Spleen (tissue), 7 donors: ENCODE data around the gene TTC31.

Experiments
- POLR2A ChIP-seq, 3 donors: fragments of 450-650 bp; IDR thresholded peaks; one replicate each; pipeline ENCODE4 v1.5.1; 2017; ENCODE audit warnings: antibody characterized with exemption in 3 of 3, mild to moderate bottlenecking in 1 of 3
- POLR2AphosphoS5 ChIP-seq, 3 donors: sonication (generic); formaldehyde crosslinking; IDR thresholded peaks; one replicate each; pipeline ENCODE4 v1.5.1; 2017; ENCODE audit warnings: antibody characterized with exemption in 3 of 3
- TF ChIP-seq, protein P1 (sequence below), 11 experiments: fragments of 200-600 bp in 7 of 11; fragments of 450-650 bp in 4 of 11; sonication (generic) in 4 of 11; IDR thresholded peaks in 8 of 11; conservative IDR thresholded peaks in 3 of 11; 1 replicate in 7 of 11; 2 replicates in 4 of 11; pipeline versions ENCODE4 v1.4.0 to v1.8.0; 2016 to 2021; ENCODE audit warnings: antibody characterized with exemption in 11 of 11, inconsistent platforms in 4 of 11, mild to moderate bottlenecking in 1 of 11
- donor health status: DM: no; HTN: no; CAD: no; lungs with moderate emphysema.
- donor health status: DM: no; HTN: no; CAD: no.
- donor health status: DM: no; HTN: no; CAD: no.

DNA sequence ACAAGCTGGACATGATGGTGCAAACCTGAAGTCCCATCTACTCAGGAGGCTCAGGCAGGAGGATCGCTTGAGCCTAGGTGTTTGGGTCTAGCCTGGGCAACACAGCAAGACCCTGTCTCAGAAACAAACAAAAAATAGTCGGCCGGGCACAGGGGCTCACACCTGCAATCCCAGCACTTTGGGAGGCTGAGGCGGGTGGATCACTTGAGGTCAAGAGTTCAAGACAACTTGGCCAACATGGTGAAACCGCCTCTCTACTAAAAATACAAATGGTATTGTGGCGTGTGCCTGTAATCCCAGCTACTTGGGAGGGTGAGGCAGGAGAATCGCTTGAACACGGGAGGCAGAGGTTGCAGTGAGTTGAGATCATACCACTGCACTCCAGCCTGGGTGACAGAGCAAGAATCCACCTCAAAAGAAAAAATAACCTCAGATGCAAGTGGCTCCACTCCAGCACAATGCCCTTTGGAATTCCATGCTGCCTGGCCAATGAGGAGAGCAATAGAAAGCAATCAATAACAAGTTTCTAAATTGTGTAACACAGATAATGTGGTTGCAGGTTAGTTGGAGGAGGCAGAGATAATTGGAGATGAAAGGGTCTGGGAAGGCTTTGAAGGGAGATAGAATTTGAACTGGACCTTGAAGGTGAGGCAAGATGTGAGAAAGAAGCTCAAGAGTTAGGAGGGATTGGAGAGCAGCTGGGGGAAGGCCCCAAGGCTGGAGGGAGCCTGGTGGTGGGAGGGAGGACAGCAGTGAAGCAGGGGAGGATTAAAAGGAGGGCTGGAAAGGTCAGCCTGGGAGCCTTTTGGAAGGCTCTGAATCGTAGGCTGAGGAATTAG lies 6.0 kb downstream of the TTC31 start:
- TF ChIP-seq, protein P1, sequence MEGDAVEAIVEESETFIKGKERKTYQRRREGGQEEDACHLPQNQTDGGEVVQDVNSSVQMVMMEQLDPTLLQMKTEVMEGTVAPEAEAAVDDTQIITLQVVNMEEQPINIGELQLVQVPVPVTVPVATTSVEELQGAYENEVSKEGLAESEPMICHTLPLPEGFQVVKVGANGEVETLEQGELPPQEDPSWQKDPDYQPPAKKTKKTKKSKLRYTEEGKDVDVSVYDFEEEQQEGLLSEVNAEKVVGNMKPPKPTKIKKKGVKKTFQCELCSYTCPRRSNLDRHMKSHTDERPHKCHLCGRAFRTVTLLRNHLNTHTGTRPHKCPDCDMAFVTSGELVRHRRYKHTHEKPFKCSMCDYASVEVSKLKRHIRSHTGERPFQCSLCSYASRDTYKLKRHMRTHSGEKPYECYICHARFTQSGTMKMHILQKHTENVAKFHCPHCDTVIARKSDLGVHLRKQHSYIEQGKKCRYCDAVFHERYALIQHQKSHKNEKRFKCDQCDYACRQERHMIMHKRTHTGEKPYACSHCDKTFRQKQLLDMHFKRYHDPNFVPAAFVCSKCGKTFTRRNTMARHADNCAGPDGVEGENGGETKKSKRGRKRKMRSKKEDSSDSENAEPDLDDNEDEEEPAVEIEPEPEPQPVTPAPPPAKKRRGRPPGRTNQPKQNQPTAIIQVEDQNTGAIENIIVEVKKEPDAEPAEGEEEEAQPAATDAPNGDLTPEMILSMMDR (IDR thresholded peaks at IDR 0.05 in 8 of 11, conservative IDR thresholded peaks at IDR 0.05 in 3 of 11): no peak
- TF ChIP-seq POLR2A (IDR thresholded peaks at IDR 0.05): no peak
- no peak for TF ChIP-seq POLR2AphosphoS5 (IDR thresholded peaks at IDR 0.05)
